Right atrium auricular region (tissue), 2 donors: ENCODE results near the gene NABP2. TPM values are rescaled to one million over a fixed set of nuclear protein-coding genes. Genes with fewer than 3 reads are reported as not detected.

Experiments used
- DNase-seq: peaks from one replicate; pipeline ENCODE4 v3.0.0-alpha.2; 2019; ENCODE audit warnings: low spot score
- H3K27ac ChIP-seq, 2 donors: fragments of 200-600 bp; sonication (generic); 1 replicate in 1 of 2; 2 replicates in 1 of 2; pipeline ENCODE4 v1.5.1; 2016 to 2019
- H3K27me3 ChIP-seq, 2 donors: fragments of 200-600 bp; sonication (generic); one replicate each; pipeline versions ENCODE4 v1.5.1 to v1.6.0; 2017 to 2019
- H3K36me3 ChIP-seq: fragments of 200-600 bp; sonication (generic); one replicate; pipeline ENCODE4 v1.5.1; 2016
- H3K4me1 ChIP-seq, 2 donors: fragments of 200-600 bp; sonication (generic); one replicate each; pipeline versions ENCODE4 v1.5.1 to v1.6.0; 2017 to 2019
- H3K4me3 ChIP-seq, 2 donors: fragments of 200-600 bp; sonication (generic); 1 replicate in 1 of 2; 2 replicates in 1 of 2; pipeline ENCODE4 v1.5.1; 2017 to 2019; ENCODE audit warnings: mild to moderate bottlenecking in 1 of 2, moderate library complexity in 1 of 2
- H3K9me3 ChIP-seq, 2 donors: fragments of 200-600 bp; sonication (generic); one replicate each; pipeline ENCODE4 v1.5.1; 2019
- total RNA-seq, 2 donors: library from RNA; depleted of rRNA; stranded (reverse); fragments of >200 nt; gene quantifications; one replicate each; pipeline ENCODE4 v1.1.0, GENCODE V29; 2016
- TF ChIP-seq, protein P1 (sequence below), 2 donors: fragments of 200-600 bp; sonication (generic); IDR thresholded peaks; one replicate each; pipeline ENCODE4 v1.5.1; 2019; ENCODE audit warnings: antibody characterized with exemption in 2 of 2

NABP2 gene
- total RNA-seq, 2 donors from 2014 or later, result 19.7 to 23.6 TPM

DNA sequence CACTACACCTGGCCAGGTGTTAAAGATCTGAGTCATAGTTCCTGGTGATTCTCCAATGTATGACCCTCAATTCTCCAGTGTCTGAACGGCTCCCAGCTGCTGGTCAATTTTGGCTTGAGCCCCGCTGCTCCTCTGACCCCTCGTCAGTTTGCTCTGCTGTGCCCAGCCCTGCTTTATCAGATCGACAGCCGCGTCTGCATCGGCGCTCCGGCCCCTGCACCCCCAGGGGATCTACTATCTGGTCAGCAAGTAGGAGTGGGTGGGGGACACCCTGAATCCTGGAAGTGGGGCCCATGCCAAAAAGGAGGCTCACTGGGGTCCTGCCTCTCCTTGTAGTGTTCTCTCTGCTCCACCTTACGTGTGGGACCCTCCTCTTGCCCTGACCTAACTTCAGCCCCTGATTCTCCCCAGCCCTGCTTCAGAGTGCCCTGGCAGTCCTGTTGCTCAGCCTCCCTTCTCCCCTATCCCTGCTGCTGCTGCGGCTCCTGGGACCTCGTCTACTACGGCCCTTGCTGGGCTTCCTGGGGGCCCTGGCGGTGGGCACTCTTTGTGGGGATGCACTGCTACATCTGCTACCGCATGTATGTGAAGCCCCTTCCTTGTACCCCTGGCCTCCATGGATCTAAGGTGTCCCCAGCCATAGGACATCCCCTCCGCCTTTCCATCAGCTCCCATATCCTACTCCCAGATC, 10.7 kb downstream of the NABP2 start:
- TF ChIP-seq, protein P1, sequence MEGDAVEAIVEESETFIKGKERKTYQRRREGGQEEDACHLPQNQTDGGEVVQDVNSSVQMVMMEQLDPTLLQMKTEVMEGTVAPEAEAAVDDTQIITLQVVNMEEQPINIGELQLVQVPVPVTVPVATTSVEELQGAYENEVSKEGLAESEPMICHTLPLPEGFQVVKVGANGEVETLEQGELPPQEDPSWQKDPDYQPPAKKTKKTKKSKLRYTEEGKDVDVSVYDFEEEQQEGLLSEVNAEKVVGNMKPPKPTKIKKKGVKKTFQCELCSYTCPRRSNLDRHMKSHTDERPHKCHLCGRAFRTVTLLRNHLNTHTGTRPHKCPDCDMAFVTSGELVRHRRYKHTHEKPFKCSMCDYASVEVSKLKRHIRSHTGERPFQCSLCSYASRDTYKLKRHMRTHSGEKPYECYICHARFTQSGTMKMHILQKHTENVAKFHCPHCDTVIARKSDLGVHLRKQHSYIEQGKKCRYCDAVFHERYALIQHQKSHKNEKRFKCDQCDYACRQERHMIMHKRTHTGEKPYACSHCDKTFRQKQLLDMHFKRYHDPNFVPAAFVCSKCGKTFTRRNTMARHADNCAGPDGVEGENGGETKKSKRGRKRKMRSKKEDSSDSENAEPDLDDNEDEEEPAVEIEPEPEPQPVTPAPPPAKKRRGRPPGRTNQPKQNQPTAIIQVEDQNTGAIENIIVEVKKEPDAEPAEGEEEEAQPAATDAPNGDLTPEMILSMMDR (IDR thresholded peaks at IDR 0.05), result no peak
- Histone ChIP-seq H3K27ac (no peak overlapping the region), H3K27me3 (no peaks in the 10 kb centered on the region), H3K4me1 (no peaks in the 10 kb centered on the region), H3K4me3 (no peak overlapping the region), H3K36me3 (peaks cover 6% of the 10 kb centered on the region), H3K9me3 (no peaks in the 10 kb centered on the region)
- no peak for DNase-seq

DNA sequence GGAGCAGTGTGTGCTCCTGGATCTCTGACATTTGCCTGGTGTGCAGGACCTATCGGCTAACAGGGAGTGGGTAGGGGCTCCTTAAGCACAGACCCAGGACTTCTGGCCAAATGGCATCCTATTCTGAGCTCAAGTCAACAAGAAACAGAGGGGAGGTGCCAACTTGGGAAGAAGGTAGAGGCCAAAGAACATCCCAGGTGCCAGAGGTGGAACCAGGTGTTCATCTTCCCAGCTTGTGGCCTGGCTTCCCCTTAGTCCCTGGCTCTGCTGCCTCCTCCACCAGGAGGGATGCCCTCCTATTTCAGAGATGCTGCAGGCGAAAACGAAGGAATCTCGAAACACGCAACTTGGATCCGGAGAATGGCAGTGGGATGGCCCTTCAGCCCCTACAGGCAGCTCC, 11.9 kb downstream of the NABP2 start:
- no peak for DNase-seq
- Histone ChIP-seq H3K9me3 (no peaks in the 10 kb centered on the region), H3K27me3 (no peaks in the 10 kb centered on the region), H3K4me1 (no peaks in the 10 kb centered on the region), H3K4me3 (no peak overlapping the region), H3K27ac (no peak overlapping the region), H3K36me3 (peaks cover 18% of the 10 kb centered on the region)
- TF ChIP-seq, protein P1 (IDR thresholded peaks at IDR 0.05), result no peak

DNA sequence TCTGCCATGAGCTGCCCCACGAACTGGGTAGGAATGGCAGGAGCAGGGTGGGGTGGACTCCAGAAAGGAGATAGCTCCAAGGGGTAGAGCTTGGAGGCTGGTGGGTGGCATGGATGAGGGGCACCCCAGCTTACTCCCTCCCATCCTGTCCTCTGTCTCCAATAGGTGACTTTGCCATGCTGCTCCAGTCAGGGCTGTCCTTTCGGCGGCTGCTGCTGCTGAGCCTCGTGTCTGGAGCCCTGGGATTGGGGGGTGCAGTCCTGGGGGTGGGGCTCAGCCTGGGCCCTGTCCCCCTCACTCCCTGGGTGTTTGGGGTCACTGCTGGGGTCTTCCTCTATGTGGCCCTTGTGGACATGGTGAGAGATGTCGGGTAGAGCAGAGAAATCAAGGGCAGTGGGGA, 12.8 kb downstream of the NABP2 start:
- Histone ChIP-seq H3K9me3 (no peaks in the 10 kb centered on the region), H3K27me3 (no peaks in the 10 kb centered on the region), H3K27ac (no peak overlapping the region), H3K4me3 (no peak overlapping the region), H3K36me3 (peaks cover 27% of the 10 kb centered on the region), H3K4me1 (no peaks in the 10 kb centered on the region)
- TF ChIP-seq, protein P1 (IDR thresholded peaks at IDR 0.05), result no peak
- no peak for DNase-seq

DNA sequence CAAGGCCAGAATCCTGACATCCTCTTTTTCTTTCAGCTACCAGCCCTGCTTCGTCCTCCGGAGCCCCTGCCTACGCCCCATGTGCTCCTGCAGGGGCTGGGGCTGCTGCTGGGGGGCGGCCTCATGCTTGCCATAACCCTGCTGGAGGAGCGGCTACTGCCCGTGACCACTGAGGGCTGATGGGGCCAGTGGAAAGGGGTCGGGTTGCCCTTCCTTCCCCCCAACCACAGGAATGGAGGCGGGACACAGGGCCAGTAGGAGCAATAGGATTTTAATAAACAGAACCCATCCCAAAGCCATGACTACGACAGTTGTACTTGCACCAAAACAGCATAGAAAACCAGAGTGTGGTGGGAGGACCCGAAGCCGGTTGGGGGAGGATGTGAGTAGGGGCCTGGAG, 13.4 kb downstream of the NABP2 start:
- H3K4me1 ChIP-seq, result no peaks in the 10 kb centered on the region
- H3K4me3 ChIP-seq, result no peak overlapping the region
- H3K9me3 ChIP-seq, result no peaks in the 10 kb centered on the region
- H3K36me3 ChIP-seq, result peaks cover 33% of the 10 kb centered on the region
- TF ChIP-seq, protein P1 (IDR thresholded peaks at IDR 0.05), result no peak
- H3K27ac ChIP-seq, result no peak overlapping the region
- no peaks in the 10 kb centered on the region for H3K27me3 ChIP-seq
- DNase-seq, result no peak

DNA sequence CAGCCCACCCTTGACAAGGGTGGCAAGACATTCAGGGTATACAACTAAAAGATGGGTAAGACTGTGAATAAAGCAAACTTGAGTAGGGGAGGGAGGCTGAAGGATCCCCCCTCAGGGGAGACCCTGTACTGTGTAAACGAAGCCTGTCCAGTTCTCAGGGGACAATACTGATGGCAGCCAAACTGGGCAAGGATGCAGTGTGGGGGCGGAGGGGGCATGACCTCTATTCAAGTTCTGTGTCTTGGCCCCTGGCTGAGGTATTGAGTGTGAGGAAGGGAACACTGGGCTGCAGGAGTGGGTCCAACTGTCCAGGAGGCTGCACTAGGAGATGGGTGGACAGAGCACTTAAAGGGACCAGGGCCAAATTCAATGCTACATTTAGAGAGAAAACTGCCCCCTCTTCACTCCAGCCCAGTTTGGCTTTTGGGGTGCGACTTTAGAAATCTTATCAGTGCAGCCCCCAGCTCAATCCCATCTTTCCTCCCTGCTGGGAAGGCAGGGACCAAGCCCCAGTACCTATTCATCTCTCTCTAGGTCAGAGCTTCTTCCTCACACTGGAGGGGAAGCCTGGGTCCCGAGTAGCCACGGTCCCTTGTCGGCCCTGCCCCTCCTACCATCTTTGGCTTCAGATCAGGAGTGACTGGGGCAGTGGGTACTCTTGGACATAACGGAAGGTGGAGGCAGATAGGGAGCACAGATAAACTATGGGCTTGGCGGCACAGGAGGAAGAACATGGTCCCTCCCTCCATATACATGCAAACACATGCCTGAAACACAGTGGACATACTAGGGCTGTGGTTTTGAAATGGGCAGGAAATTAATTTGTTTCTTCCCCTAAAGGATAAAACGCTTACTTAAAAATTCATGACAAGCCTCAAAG, 17.5 kb downstream of the NABP2 start:
- TF ChIP-seq, protein P1 (IDR thresholded peaks at IDR 0.05), result no peak
- peaks cover 73% of the 10 kb centered on the region for H3K36me3 ChIP-seq
- no peak overlapping the region for H3K4me3 ChIP-seq
- no peak for DNase-seq
- H3K9me3 ChIP-seq, result no peaks in the 10 kb centered on the region
- no peak overlapping the region for H3K27ac ChIP-seq
- H3K4me1 ChIP-seq, result peaks cover 0 to 9% of the 10 kb centered on the region in 2 donors
- H3K27me3 ChIP-seq, result no peaks in the 10 kb centered on the region
